HEK293 (cell line): ENCODE data around the gene ANKRD52.

ENCODE experiments used
- CTCF ChIA-PET: fragments of 350-600 bp; formaldehyde crosslinking; extraction: SDS; loops from one replicate; lab custom pipeline; 2021; ENCODE audit warnings: antibody characterized with exemption; lab: Yijun Ruan, JAX
- POLR2A ChIA-PET: fragments of 300-600 bp; formaldehyde crosslinking; extraction: SDS; loops from one replicate; lab custom pipeline; 2020; ENCODE audit warnings: antibody characterized with exemption, inconsistent platforms; lab: Yijun Ruan, JAX
- H3K27ac ChIP-seq: fragments of 200-500 bp; sonication (Bioruptor generic); 2 replicates; pipeline ENCODE4 v1.5.1; 2014; ENCODE audit warnings: low read depth, low read length, control low read depth, inconsistent platforms; ENCODE audit errors: extremely low read depth
- H3K36me3 ChIP-seq, 2 experiments: fragments of 200-500 bp in 1 of 2; sonication (Bioruptor generic) in 1 of 2; 1 replicate in 1 of 2; 2 replicates in 1 of 2; pipeline ENCODE4 v1.5.1; 2014 to 2017; ENCODE audit warnings: inconsistent platforms in 2 of 2, low read length in 2 of 2; ENCODE audit not compliant: control insufficient read depth in 2 of 2, insufficient read depth in 1 of 2
- H3K4me1 ChIP-seq: fragments of 200-500 bp; sonication (Bioruptor generic); 2 replicates; pipeline ENCODE4 v1.5.1; 2014; ENCODE audit warnings: mild to moderate bottlenecking, low read length, inconsistent platforms; ENCODE audit not compliant: control insufficient read depth, insufficient read depth
- H3K4me3 ChIP-seq: 2 replicates; pipeline ENCODE4 v1.5.1; 2011; ENCODE audit warnings: low read depth, mild to moderate bottlenecking, control low read depth, low read length, moderate library complexity
- H3K9me3 ChIP-seq: fragments of 200-500 bp; sonication (Bioruptor generic); 2 replicates; pipeline ENCODE4 v1.5.1; 2014; ENCODE audit warnings: low read depth, low read length, inconsistent platforms; ENCODE audit not compliant: control insufficient read depth, insufficient read depth
- BCL6B ChIP-seq: fragments of 450-650 bp; formaldehyde crosslinking; IDR thresholded peaks from 2 replicates; pipeline ENCODE4 v1.5.1; 2017; ENCODE audit warnings: missing biosample characterization, missing genetic modification characterization
- GFI1B ChIP-seq: fragments of 450-650 bp; formaldehyde crosslinking; IDR thresholded peaks from 2 replicates; pipeline ENCODE4 v1.5.1; 2016; ENCODE audit warnings: missing biosample characterization, missing genetic modification characterization
- SCRT1 ChIP-seq: fragments of 450-650 bp; formaldehyde crosslinking; IDR thresholded peaks from 2 replicates; pipeline ENCODE4 v1.5.1; 2016; ENCODE audit warnings: missing biosample characterization, missing genetic modification characterization, borderline replicate concordance
- SCRT2 ChIP-seq: fragments of 450-650 bp; formaldehyde crosslinking; IDR thresholded peaks from 2 replicates; pipeline ENCODE4 v1.5.1; 2016; ENCODE audit warnings: missing biosample characterization, missing genetic modification characterization
- SETDB1 ChIP-seq: IDR thresholded peaks from one replicate; pipeline ENCODE4 v1.6.1; 2017; ENCODE audit warnings: mild to moderate bottlenecking, low read length, moderate library complexity, mixed read lengths; ENCODE audit not compliant: insufficient read length
- SP3 ChIP-seq: fragments of 450-650 bp; formaldehyde crosslinking; IDR thresholded peaks from 2 replicates; pipeline ENCODE4 v1.5.1; 2016; ENCODE audit warnings: missing biosample characterization, missing genetic modification characterization
- ZNF121 ChIP-seq: fragments of 450-650 bp; formaldehyde crosslinking; IDR thresholded peaks from 2 replicates; pipeline ENCODE4 v1.5.1; 2016; ENCODE audit warnings: missing biosample characterization, missing genetic modification characterization
- ZNF148 ChIP-seq: fragments of 450-650 bp; formaldehyde crosslinking; IDR thresholded peaks from 2 replicates; pipeline ENCODE4 v1.5.0; 2017; ENCODE audit warnings: missing biosample characterization, missing genetic modification characterization, borderline replicate concordance
- ZNF169 ChIP-seq: fragments of 450-650 bp; formaldehyde crosslinking; IDR thresholded peaks from 2 replicates; pipeline ENCODE4 v1.5.1; 2016; ENCODE audit warnings: missing biosample characterization, missing genetic modification characterization
- ZNF2 ChIP-seq: fragments of 450-650 bp; formaldehyde crosslinking; IDR thresholded peaks from 2 replicates; pipeline ENCODE4 v1.5.1; 2016; ENCODE audit warnings: missing biosample characterization, missing genetic modification characterization
- ZNF239 ChIP-seq: fragments of 450-650 bp; formaldehyde crosslinking; IDR thresholded peaks from 2 replicates; pipeline ENCODE4 v1.5.1; 2016; ENCODE audit warnings: missing biosample characterization, missing genetic modification characterization
- ZNF266 ChIP-seq: fragments of 450-650 bp; formaldehyde crosslinking; IDR thresholded peaks from 2 replicates; pipeline ENCODE4 v1.5.1; 2016; ENCODE audit warnings: missing biosample characterization, missing genetic modification characterization, low read depth
- ZNF280C ChIP-seq: fragments of 450-650 bp; formaldehyde crosslinking; IDR thresholded peaks from 2 replicates; pipeline ENCODE4 v1.5.1; 2016; ENCODE audit warnings: missing biosample characterization, missing genetic modification characterization
- ZNF416 ChIP-seq: fragments of 450-650 bp; formaldehyde crosslinking; IDR thresholded peaks from 2 replicates; pipeline ENCODE4 v1.5.1; 2016; ENCODE audit warnings: missing biosample characterization, missing genetic modification characterization
- ZNF510 ChIP-seq: fragments of 450-650 bp; formaldehyde crosslinking; IDR thresholded peaks from 2 replicates; pipeline ENCODE4 v1.5.1; 2018; ENCODE audit warnings: mild to moderate bottlenecking, missing genetic modification characterization, missing biosample characterization; ENCODE audit not compliant: insufficient replicate concordance
- ZNF548 ChIP-seq: fragments of 450-650 bp; formaldehyde crosslinking; IDR thresholded peaks from 2 replicates; pipeline ENCODE4 v1.5.1; 2016; ENCODE audit warnings: missing biosample characterization, missing genetic modification characterization
- ZNF555 ChIP-seq: fragments of 450-650 bp; formaldehyde crosslinking; conservative IDR thresholded peaks from 2 replicates; pipeline ENCODE4 v1.5.1; 2017; ENCODE audit warnings: missing biosample characterization, mild to moderate bottlenecking, missing genetic modification characterization, inconsistent platforms
- ZNF560 ChIP-seq: fragments of 450-650 bp; formaldehyde crosslinking; IDR thresholded peaks from 2 replicates; pipeline ENCODE4 v1.5.1; 2017; ENCODE audit warnings: missing biosample characterization, missing genetic modification characterization, borderline replicate concordance
- ZNF585B ChIP-seq: fragments of 450-650 bp; formaldehyde crosslinking; IDR thresholded peaks from 2 replicates; pipeline ENCODE4 v1.5.1; 2016; ENCODE audit warnings: missing biosample characterization, missing genetic modification characterization
- ZNF600 ChIP-seq: fragments of 450-650 bp; formaldehyde crosslinking; IDR thresholded peaks from 2 replicates; pipeline ENCODE4 v1.5.1; 2016; ENCODE audit warnings: missing biosample characterization, missing genetic modification characterization
- ZNF621 ChIP-seq: fragments of 450-650 bp; formaldehyde crosslinking; IDR thresholded peaks from 2 replicates; pipeline ENCODE4 v1.5.1; 2017; ENCODE audit warnings: missing biosample characterization, missing genetic modification characterization
- ZNF624 ChIP-seq: fragments of 450-650 bp; formaldehyde crosslinking; IDR thresholded peaks from 2 replicates; pipeline ENCODE4 v1.5.1; 2017; ENCODE audit warnings: missing biosample characterization, missing genetic modification characterization
- ZNF677 ChIP-seq: fragments of 450-650 bp; IDR thresholded peaks from 2 replicates; pipeline ENCODE4 v1.5.0; 2018; ENCODE audit warnings: missing biosample characterization, mild to moderate bottlenecking, missing genetic modification characterization, moderate library complexity
- ZNF701 ChIP-seq: fragments of 450-650 bp; formaldehyde crosslinking; IDR thresholded peaks from 2 replicates; pipeline ENCODE4 v1.5.1; 2016; ENCODE audit warnings: missing biosample characterization, missing genetic modification characterization
- ZNF843 ChIP-seq: fragments of 450-650 bp; formaldehyde crosslinking; IDR thresholded peaks from 2 replicates; pipeline ENCODE4 v1.5.1; 2016; ENCODE audit warnings: missing biosample characterization, missing genetic modification characterization
- TF ChIP-seq, protein P1 (sequence below): fragments of 450-650 bp; IDR thresholded peaks from 2 replicates; pipeline ENCODE4 v1.5.1; 2018; ENCODE audit warnings: missing biosample characterization, mild to moderate bottlenecking, missing genetic modification characterization

Gene ANKRD52

GRCh38 chr12:56220611-56221231 is 37.5 kb downstream of the ANKRD52 start:
- CTCF ChIA-PET = interaction anchor here (0.7 to 5.3 kb wide), 9 partner anchors 9 to 101 kb away, joined by 3 to 73 read pairs (median 9); partner anchors contain the start of genes ANKRD52, SMARCC2 and ZC3H10
- H3K9me3 ChIP-seq = no peaks in the 10 kb centered on the region
- POLR2A ChIA-PET = interaction anchor here (0.7 to 3.6 kb wide), 16 partner anchors 9 to 268 kb away, joined by 3 to 59 read pairs (median 13); partner anchors contain the start of genes ANKRD52, COQ10A, MYL6 and PA2G4
- TF ChIP-seq ZNF600 (peak; percentile 97), ZNF624 (tag by site-specific recombination) (no peak), SCRT2 (tag by site-specific recombination) (peak; percentile 88), ZNF621 (tag by site-specific recombination) (no peak), ZNF555 (no peak), BCL6B (tag by site-specific recombination) (0 out of 2 replicates have a peak, but pooled peaks have one; percentile 16), ZNF416 (no peak), ZNF266 (tag by site-specific recombination) (no peak), SETDB1 (no peak), ZNF585B (no peak), ZNF560 (tag by site-specific recombination) (no peak), GFI1B (tag by site-specific recombination) (no peak), SCRT1 (tag by site-specific recombination) (peak; percentile 81), ZNF701 (tag by site-specific recombination) (no peak), ZNF510 (tag by site-specific recombination) (no peak), ZNF843 (tag by site-specific recombination) (0 out of 2 replicates have a peak, but pooled peaks have one; percentile 3), ZNF548 (tag by site-specific recombination) (no peak), ZNF280C (tag by site-specific recombination) (no peak), ZNF2 (tag by site-specific recombination) (no peak), ZNF121 (tag by site-specific recombination) (no peak), ZNF148 (tag by site-specific recombination) (no peak), ZNF239 (no peak), ZNF677 (no peak), SP3 (tag by site-specific recombination) (no peak), ZNF169 (no peak)
- TF ChIP-seq, protein P1, sequence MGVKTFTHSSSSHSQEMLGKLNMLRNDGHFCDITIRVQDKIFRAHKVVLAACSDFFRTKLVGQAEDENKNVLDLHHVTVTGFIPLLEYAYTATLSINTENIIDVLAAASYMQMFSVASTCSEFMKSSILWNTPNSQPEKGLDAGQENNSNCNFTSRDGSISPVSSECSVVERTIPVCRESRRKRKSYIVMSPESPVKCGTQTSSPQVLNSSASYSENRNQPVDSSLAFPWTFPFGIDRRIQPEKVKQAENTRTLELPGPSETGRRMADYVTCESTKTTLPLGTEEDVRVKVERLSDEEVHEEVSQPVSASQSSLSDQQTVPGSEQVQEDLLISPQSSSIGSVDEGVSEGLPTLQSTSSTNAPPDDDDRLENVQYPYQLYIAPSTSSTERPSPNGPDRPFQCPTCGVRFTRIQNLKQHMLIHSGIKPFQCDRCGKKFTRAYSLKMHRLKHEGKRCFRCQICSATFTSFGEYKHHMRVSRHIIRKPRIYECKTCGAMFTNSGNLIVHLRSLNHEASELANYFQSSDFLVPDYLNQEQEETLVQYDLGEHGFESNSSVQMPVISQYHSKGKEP (tag by site-specific recombination) = no peak

More at GRCh38 chr12:56220611-56221231, 37.5 kb downstream of the ANKRD52 start:
- H3K4me3 ChIP-seq = peak overlapping the region; percentile 77
- peak overlapping the region; percentile 83 for H3K27ac ChIP-seq
- H3K4me1 ChIP-seq = peaks cover 12% of the 10 kb centered on the region; the same call in 1 of the 2 replicates
- H3K36me3 ChIP-seq = peaks cover 1 to 17% of the 10 kb centered on the region in 2 experiments; a peak in 2 of 3 replicates
